GM10266 (cell line): ENCODE results near the gene PDE11A.

Experiments
- DNase-seq: peaks from one replicate; pipeline ENCODE4 v3.0.0; 2012; ENCODE audit errors: extremely low spot score
- CTCF ChIP-seq: IDR thresholded peaks from 2 replicates; pipeline ENCODE4 v1.5.1; 2012; ENCODE audit warnings: mild to moderate bottlenecking, low read depth; ENCODE audit not compliant: control insufficient read depth, insufficient read depth; ENCODE audit errors: missing control alignments

PDE11A gene

GRCh38 chr2:177679611-177680605 lies 392.7 kb downstream of the PDE11A start:
- no peak for TF ChIP-seq CTCF
- no peak for DNase-seq

- DNase-seq: no peak
Measured at GRCh38 chr2:177678939-177679338, 393.6 kb downstream of the PDE11A start.

GRCh38 chr2:177676636-177677035 lies 395.9 kb downstream of the PDE11A start:
- no peak for DNase-seq
- no peak for TF ChIP-seq CTCF

More at GRCh38 chr2:177678939-177679338, 393.6 kb downstream of the PDE11A start:
- no peak for TF ChIP-seq CTCF

- no peak for DNase-seq
- no peak for TF ChIP-seq CTCF
Measured at GRCh38 chr2:177675825-177676224, 396.8 kb downstream of the PDE11A start.

- no peak for DNase-seq
Measured at GRCh38 chr2:177675350-177675821, 397.2 kb downstream of the PDE11A start.

GRCh38 chr2:177673602-177674595 lies 398.7 kb downstream of the PDE11A start:
- no peak for DNase-seq
- TF ChIP-seq CTCF: no peak

More at GRCh38 chr2:177675350-177675821, 397.2 kb downstream of the PDE11A start:
- no peak for TF ChIP-seq CTCF
